Limb (tissue), 2 donors: ENCODE measurements around the gene TEAD4.
A peak's percentile ranks its signal among the peaks of the same experiment; 100 is the strongest.

Experiments
- DNase-seq, 2 donors: peaks; one replicate each; pipeline ENCODE4 v3.0.0-alpha.2; 2016; ENCODE audit errors: extremely low spot score in 2 of 2

Gene TEAD4

DNA sequence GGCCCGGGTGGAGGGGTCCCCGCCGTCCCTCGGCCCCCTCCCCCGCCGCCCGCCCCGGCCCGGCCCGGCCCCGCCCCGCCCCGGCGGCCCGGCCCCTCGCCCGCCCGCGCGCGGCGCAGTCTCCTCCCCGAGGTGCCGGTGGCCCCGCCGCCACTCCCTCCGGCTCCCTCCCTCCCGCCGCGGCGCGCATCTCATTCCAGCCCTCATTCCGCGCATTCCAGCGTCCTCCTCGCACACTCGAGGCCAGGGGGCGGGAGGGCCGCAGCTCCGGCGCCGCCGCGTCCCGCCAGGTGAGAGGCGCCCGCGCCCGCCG lies at the start of gene TEAD4:
TSS of gene TEAD4 (plus strand) at position 206 of the 313 bp plus-strand sequence.
- peak; percentile 39 to 80 for DNase-seq

- no peak for DNase-seq
Observed at GRCh38 chr12:2912216-2912575, 47.0 kb upstream of the TEAD4 start.

DNA sequence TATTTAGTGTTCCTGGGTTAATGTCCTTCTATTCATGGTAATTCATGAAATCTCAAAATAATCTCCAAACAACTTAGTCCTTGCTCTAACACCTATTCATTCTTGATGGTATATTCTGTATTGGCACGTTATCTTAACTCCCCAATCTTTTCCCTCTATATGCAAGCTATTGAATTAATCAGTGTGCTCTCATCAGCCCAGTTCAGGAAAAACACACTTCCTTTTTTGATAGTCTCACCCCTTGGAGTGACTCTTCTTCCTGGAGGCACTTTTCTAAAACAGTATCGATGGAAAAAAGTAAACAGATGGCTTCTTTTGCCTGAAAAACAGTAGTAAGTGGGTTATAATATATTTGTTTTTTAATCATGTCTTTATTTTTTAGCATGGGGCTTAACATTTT lies 39.9 kb upstream of the TEAD4 start:
- DNase-seq = no peak

DNA sequence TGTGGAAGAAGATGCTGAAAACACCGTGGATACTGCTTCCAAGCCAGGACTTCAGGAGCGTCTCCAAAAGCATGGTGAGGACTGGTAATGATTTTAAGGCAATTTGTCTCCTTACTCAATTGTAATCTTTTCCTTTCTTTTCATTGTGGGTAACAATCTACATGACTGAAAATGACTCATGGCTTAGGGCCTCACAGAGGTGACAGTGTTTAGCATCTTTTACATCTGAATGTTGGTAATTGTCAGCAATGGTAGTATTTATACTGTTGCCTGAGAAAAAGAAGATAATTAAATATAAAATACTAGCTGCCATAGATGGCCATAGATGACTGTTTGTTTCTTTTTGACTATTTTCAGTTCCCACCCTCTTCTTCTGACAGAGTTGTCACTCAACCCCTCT lies 36.9 kb upstream of the TEAD4 start:
- DNase-seq = no peak

DNA sequence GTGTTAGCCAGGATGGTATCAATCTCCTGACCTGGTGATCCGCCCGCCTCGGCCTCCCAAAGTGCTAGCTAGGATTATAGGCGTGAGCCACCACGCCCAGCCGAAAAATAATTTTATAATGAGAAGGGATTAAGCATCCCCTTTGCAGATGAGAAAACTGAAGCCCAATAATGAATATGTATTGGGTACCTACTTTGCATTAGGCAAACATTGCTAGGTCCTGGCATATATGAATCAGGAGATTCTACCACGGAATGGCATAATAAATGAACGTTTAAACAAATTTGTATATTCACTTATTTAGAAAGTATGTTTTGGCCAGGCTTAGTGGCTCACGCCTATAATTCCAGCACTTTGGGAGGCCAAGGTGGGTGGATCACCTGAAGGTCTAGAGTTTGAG lies 36.1 kb upstream of the TEAD4 start:
- DNase-seq = no peak

DNA sequence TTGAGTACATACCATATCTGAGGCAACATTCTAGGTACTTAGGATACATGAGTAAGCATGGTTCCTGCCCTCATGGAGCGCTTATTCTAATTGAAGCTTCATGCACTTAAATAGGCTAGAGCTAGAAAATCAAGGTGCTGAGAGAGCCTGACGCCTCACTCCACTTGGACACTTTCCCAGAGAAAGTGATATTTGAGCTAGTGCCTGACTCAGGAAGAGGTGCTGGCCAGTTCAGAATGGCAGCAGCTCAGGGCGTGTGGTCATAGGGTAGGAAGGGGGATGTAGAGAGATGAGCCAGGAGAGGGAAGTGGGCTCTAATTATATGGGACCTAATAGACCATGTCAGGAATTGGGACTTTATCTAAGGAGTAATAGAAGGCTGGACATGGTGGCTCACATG lies 35.2 kb upstream of the TEAD4 start:
- no peak for DNase-seq

- no peak for DNase-seq
Observed at GRCh38 chr12:2925322-2925995, 33.7 kb upstream of the TEAD4 start.

- no peak for DNase-seq
Observed at GRCh38 chr12:2930865-2931264, 28.3 kb upstream of the TEAD4 start.

GRCh38 chr12:2933586-2933985 lies 25.6 kb upstream of the TEAD4 start:
- DNase-seq = no peak

GRCh38 chr12:2934371-2934770 lies 24.8 kb upstream of the TEAD4 start:
- no peak for DNase-seq

GRCh38 chr12:2936301-2936700 lies 22.9 kb upstream of the TEAD4 start:
- DNase-seq = no peak

GRCh38 chr12:2937500-2937899 lies 21.7 kb upstream of the TEAD4 start:
- no peak for DNase-seq

GRCh38 chr12:2939191-2939590 lies 20.0 kb upstream of the TEAD4 start:
- no peak for DNase-seq

GRCh38 chr12:2940564-2940963 lies 18.6 kb upstream of the TEAD4 start:
- peak in 1 of 2 donors; percentile 33 for DNase-seq

DNA sequence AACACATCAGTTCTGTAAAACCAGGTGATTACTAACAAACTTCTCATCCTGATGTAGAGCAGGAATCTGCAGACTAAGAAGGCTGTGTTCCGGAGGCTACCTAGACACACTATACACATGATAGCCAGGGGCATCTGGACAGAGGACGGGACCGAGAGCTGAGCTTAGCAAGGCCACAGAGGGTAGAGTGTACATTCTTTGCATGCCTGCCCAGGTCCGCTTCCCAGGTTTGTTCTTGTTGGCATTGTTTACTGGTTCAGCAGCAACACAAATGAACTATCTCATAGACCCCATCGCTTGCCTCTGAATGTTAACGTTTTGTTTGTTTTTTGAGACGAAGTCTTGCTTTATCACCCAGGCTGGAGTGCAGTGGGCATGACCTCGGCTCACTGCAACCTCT lies 17.7 kb upstream of the TEAD4 start:
- no peak for DNase-seq

DNA sequence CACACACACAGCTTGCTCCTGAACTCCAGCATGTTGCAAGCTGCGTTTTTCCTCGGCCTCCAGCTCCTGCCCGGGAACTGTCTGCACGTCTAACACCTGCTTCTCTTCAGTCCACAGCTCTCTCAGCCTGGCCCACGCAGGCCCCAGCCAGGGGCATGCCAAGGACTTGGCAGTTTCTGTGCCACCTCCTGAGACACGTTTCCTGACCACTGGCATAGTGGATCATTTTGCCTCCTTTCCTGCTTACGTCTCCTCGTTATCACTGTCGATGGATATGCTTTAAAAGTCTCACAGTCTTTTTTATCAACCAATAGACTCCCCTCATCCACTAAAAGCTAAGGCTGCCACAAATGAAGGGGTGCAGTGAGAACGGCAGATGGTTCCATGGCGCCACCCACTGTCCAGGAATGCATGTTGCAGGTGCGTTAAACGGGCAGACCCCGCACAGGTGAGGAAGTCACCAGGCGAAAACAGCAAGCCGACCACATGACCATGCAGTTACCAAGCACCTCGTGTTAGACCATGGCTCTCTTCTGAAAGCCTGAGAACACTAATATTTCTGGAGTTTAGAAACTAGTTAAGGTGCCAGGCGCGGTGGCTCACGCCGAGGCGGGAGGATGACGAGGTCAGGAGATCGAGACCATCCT lies 14.7 kb upstream of the TEAD4 start:
- peak in 1 of 2 donors; percentile 58 for DNase-seq

GRCh38 chr12:2949411-2949810 lies 9.8 kb upstream of the TEAD4 start:
- DNase-seq = no peak

DNA sequence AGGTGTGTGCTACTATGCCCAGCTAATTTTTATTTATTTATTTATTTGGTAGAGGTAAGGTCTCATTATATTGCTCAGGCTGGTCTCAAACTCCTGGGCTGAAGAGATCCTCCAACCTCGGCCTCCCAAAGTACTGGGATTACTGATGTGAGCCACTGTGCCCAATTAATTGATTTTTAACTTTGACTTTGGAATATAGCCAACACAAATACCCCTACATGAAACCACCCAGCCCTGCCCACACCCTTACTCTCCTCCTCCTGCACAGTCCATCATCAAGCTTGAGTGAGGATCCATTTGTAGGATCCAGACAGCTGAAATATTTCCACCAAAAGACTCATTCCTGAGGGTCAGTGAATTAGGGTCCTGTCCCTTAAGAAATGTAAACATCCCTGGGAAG lies 3.3 kb upstream of the TEAD4 start:
- no peak for DNase-seq

DNA sequence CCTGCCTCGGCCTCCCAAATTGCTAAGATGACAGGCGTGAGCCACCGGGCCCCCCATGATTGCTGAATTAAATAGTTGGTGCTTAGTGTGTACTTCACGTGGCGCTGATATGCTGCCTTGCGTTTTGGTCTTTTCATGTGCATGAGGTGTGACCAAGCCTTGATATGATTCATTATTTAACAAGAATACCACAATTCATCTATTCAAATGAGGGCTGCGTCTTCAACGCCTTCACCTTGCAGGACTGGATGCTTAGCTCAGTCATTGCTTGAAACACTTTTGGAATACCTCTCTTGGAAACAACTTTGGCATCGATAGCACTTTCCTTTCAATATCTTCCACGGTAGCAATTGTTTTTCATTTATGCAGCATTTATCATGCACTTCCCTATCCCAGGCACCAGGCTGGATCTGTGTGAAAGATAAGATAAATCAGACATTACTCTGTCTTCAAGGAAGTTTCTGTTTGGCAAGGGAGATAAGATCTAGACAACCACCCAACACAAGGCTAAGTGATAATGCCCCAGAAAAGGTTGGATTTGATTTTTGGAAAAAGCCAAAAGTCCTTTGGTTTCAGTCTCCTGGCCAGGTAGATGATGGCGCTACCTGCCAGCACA lies 1.3 kb upstream of the TEAD4 start:
- DNase-seq = no peak

DNA sequence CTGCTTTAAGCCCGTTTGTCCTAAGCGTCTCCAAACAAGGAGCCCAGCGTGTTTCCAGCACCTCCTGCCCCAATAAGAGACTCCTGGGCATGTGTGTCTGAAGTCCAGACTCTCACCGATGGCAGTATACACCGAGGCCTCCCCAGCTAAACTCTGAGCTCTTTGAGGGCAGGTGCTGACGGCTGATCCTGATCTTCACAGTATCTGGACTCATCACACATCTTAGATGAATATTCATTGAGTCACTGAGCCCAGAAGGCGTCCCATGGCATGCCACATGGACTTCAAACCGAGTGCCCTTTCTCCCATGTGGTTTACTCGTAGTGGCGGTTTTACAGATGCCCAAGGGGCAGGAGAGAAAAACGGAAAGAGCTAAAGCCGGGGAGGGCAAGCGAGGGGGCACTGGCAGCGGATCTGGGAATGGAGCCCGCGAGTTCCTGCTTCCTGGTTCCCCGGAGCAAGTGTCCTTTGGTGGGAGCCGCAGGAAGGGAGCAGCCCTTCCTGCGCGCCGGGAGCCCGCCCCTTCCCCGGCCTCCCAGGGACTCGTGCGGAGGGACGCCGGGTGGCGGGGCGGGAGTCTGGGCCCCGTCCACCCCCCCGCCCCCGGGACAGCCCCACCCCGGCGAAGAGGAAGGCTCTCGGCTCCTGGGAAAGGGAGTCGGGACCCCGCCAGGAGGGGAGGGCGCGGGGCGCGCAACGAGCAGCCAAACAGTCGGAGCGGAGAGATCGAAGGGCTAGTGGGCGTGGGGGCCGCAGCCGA lies 585 bp upstream of the TEAD4 start:
- peak in 1 of 2 donors; percentile 63 for DNase-seq

DNA sequence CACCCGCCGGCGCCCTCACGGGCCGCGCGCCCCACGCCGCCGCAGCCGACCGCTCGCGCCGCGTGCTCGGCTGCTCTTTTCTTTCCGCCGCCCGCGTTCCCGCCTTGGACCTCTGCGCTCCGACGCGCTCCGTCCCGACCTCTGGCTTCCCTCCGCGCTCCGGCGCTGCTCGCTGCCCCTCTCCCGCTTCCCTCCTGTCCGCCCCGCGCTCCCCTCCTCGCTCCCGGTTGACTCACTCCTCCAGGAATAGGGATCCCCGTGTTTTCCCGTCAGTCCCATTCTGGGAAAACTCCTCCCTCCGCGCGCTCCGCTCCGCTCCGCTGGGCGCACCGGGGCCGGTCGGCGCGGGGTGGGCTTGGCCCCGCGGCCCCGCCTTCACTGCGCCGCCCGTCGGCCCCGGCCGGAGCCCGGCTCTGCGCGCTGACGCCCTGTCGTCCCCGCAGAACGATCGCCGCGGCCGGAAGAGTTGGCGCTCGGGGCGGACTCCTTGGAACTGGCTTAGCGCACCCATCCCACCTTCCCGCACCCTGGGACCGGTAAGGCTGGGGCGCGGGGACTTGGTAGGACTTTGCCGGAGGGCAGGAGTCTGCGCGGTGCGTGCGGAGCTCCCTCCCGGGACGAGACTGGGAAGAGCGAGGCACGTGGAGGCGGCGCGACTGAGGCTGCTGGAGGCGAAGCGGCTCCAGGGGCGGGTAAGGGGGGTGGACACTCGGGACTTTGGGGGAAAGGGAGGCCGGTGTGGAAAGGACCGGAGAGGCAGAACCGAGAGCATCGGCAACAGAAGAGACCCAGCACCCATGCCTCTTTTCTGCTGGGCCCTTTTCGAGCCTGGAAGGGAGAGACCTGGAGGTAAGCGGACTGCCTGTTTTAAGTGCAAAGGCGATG lies 550 bp downstream of the TEAD4 start:
- DNase-seq = peak in 1 of 2 donors; percentile 72
